Measurements from ENCODE around the gene CCDC70.

DNA sequence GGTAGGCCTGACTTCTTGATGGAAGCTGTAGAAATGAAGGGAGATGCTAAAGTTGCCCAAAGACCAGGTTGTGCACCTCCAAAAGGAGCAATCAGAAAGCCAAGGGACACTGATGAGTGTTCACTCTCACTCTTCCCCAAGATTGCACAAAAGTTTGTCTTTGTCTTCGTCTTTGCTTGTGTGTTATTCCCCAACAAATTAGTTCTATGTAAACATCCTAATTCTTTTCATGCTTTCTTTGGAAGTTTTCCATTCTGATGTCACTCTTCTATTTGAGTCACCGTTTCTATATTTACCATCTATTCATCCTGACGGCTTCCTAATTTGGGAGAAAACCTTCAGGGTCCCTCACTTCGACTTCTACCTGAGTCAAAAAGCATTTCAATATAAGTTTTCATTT is 13.1 kb upstream of the CCDC70 start:
- no peak for TF ChIP-seq CTCF (IDR thresholded peaks at IDR 0.05; ENCODE audit: insufficient read depth, low read length)
- no peak for TF ChIP-seq POLR2AphosphoS5 (IDR thresholded peaks at IDR 0.05; ENCODE audit: low read depth)
